Middle frontal gyrus (tissue), 1 donor: ENCODE data around the gene ZNF750.

Source experiments
- DNase-seq: peaks from one replicate; pipeline ENCODE4 v3.0.0-alpha.2; 2015; ENCODE audit warnings: low spot score; ENCODE audit errors: extremely low spot score

ZNF750 gene

GRCh38 chr17:82835766-82836512, 3.9 kb downstream of the ZNF750 start:
- no peak for DNase-seq

- no peak for DNase-seq
Observed at GRCh38 chr17:82835122-82835521, 4.7 kb downstream of the ZNF750 start.

- no peak for DNase-seq
Observed at GRCh38 chr17:82832881-82833475, 6.8 kb downstream of the ZNF750 start.

- DNase-seq = no peak
Observed at GRCh38 chr17:82832411-82832810, 7.4 kb downstream of the ZNF750 start.

- DNase-seq = no peak
Observed at GRCh38 chr17:82831818-82832200, 8.0 kb downstream of the ZNF750 start.

- no peak for DNase-seq
Observed at GRCh38 chr17:82831041-82831817, 8.6 kb downstream of the ZNF750 start.

GRCh38 chr17:82830249-82830661, 9.6 kb downstream of the ZNF750 start:
- no peak for DNase-seq

- DNase-seq = no peak
Observed at GRCh38 chr17:82828875-82829487, 10.8 kb downstream of the ZNF750 start.

GRCh38 chr17:82826956-82827355, 12.9 kb downstream of the ZNF750 start:
- no peak for DNase-seq

GRCh38 chr17:82826211-82826610, 13.6 kb downstream of the ZNF750 start:
- no peak for DNase-seq

GRCh38 chr17:82825540-82826124, 14.2 kb downstream of the ZNF750 start:
- no peak for DNase-seq

GRCh38 chr17:82823004-82823403, 16.8 kb downstream of the ZNF750 start:
- DNase-seq = no peak

GRCh38 chr17:82822281-82822680, 17.5 kb downstream of the ZNF750 start:
- DNase-seq = no peak

GRCh38 chr17:82821554-82821953, 18.3 kb downstream of the ZNF750 start:
- no peak for DNase-seq

GRCh38 chr17:82820278-82821251, 19.3 kb downstream of the ZNF750 start:
- DNase-seq = no peak

- no peak for DNase-seq
Observed at GRCh38 chr17:82817947-82818346, 21.9 kb downstream of the ZNF750 start.

- no peak for DNase-seq
Observed at GRCh38 chr17:82816358-82816757, 23.5 kb downstream of the ZNF750 start.

GRCh38 chr17:82815790-82816305, 24.0 kb downstream of the ZNF750 start:
- no peak for DNase-seq

- no peak for DNase-seq
Observed at GRCh38 chr17:82815354-82815753, 24.5 kb downstream of the ZNF750 start.

GRCh38 chr17:82814834-82815233, 25.0 kb downstream of the ZNF750 start:
- DNase-seq = no peak
